A549 (cell line): ENCODE results near the gene RPL7L1. TPM values are rescaled to one million over a fixed set of nuclear protein-coding genes. Genes with fewer than 3 reads are reported as not detected.

Source experiments
- ATAC-seq, 2 experiments: fragments of 200-7000 bp in 1 of 2; fragments of >200 bp in 1 of 2; cut with Nextera tagmentation in 1 of 2; cut with Tn5 transposase in 1 of 2; 3 replicates each; pipeline versions ENCODE4 v1.8.0 to v1.9.1; 2018 to 2020; ENCODE audit warnings: mild to moderate bottlenecking in 1 of 2, moderate library complexity in 1 of 2
- CTCF ChIA-PET: fragments of 300-600 bp; sonication (Branson Sonifier 250); formaldehyde crosslinking; extraction: SDS; loops from one replicate; lab custom pipeline; 2021; ENCODE audit warnings: antibody characterized with exemption, inconsistent platforms; lab: Yijun Ruan, JAX
- POLR2A ChIA-PET: fragments of 350-600 bp; formaldehyde crosslinking; extraction: SDS; loops from one replicate; lab custom pipeline; 2021; ENCODE audit warnings: antibody characterized with exemption, inconsistent platforms; lab: Yijun Ruan, JAX
- DNase-seq, 2 experiments: peaks; one replicate each; pipeline versions ENCODE4 v3.0.0 to v3.0.0-alpha.2; 2011 to 2016; ENCODE audit warnings: low read depth in 1 of 2, low spot score in 1 of 2
- FAIRE-seq: peaks from 2 replicates; lab custom pipeline; 2011; peaks lifted over from hg19 to GRCh38; lab: Jason Lieb, UNC
- H3K27ac ChIP-seq, 2 experiments: fragments of >200 bp; sonication (Bioruptor Twin); formaldehyde crosslinking; 3 replicates each; pipeline ENCODE4 v1.5.1; 2016 to 2017
- H3K4me1 ChIP-seq: fragments of >200 bp; sonication (Bioruptor Twin); formaldehyde crosslinking; 3 replicates; pipeline ENCODE4 v1.6.1; 2016
- H3K4me2 ChIP-seq: fragments of >200 bp; sonication (Bioruptor Twin); formaldehyde crosslinking; 3 replicates; pipeline ENCODE4 v1.6.1; 2016
- H3K4me3 ChIP-seq: fragments of >200 bp; sonication (Bioruptor Twin); formaldehyde crosslinking; 3 replicates; pipeline ENCODE4 v1.5.1; 2016
- H3K9me3 ChIP-seq: fragments of >200 bp; sonication (Bioruptor Twin); formaldehyde crosslinking; 3 replicates; pipeline ENCODE4 v1.6.1; 2016
- CBX8 ChIP-seq: fragments of 200-600 bp; sonication (generic); IDR thresholded peaks from 2 replicates; pipeline ENCODE4 v1.6.1; 2016
- EP300 ChIP-seq, 2 experiments: fragments of >200 bp; sonication (Bioruptor Twin); formaldehyde crosslinking; IDR thresholded peaks; 2 replicates in 1 of 2; 3 replicates in 1 of 2; pipeline ENCODE4 v1.6.1; 2016 to 2017
- FOSL2 ChIP-seq, 2 experiments: fragments of 450-650 bp in 1 of 2; fragments of >200 bp in 1 of 2; sonication (Bioruptor Twin) in 1 of 2; formaldehyde crosslinking; IDR thresholded peaks; 2 replicates each; pipeline versions ENCODE4 v1.5.0 to v1.6.1; 2016 to 2020; ENCODE audit warnings: mild to moderate bottlenecking in 1 of 2, moderate library complexity in 1 of 2
- HEYL ChIP-seq: fragments of 250-450 bp; sonication (Bioruptor Pico); IDR thresholded peaks from 2 replicates; pipeline ENCODE4 v1.8.0; 2021; ENCODE audit warnings: mild to moderate bottlenecking, moderate library complexity
- HOXA7 ChIP-seq: fragments of 250-450 bp; sonication (Bioruptor Pico); IDR thresholded peaks from 2 replicates; pipeline ENCODE4 v1.5.0; 2020; ENCODE audit warnings: mild to moderate bottlenecking, moderate library complexity
- MAFK ChIP-seq: fragments of 450-650 bp; IDR thresholded peaks from 2 replicates; pipeline ENCODE4 v1.6.1; 2014; ENCODE audit not compliant: partially characterized antibody
- MAZ ChIP-seq: fragments of 150-350 bp; IDR thresholded peaks from 2 replicates; pipeline ENCODE4 v1.6.1; 2014; ENCODE audit warnings: antibody characterized with exemption, low read depth, low read length, borderline replicate concordance
- PBX3 ChIP-seq: IDR thresholded peaks from 2 replicates; pipeline ENCODE4 v1.6.1; 2012
- PHF8 ChIP-seq: fragments of 200-600 bp; sonication (generic); IDR thresholded peaks from 2 replicates; pipeline ENCODE4 v1.6.1; 2016; ENCODE audit warnings: low read depth, mild to moderate bottlenecking, antibody characterized with exemption, moderate library complexity, borderline replicate concordance
- POLR2AphosphoS2 ChIP-seq: conservative IDR thresholded peaks from 2 replicates; pipeline ENCODE4 v1.6.1; 2012; ENCODE audit warnings: low read length, improper control_type of control experiment, inconsistent platforms
- RCOR1 ChIP-seq: fragments of 150-350 bp; IDR thresholded peaks from 2 replicates; pipeline ENCODE4 v1.6.1; 2014; ENCODE audit warnings: antibody characterized with exemption, low read length, low read depth
- RNF2 ChIP-seq: fragments of 200-600 bp; sonication (generic); IDR thresholded peaks from 2 replicates; pipeline ENCODE4 v1.6.1; 2016; ENCODE audit warnings: low read depth, mild to moderate bottlenecking, antibody characterized with exemption, moderate library complexity, borderline replicate concordance
- SREBF2 ChIP-seq: fragments of 450-650 bp; IDR thresholded peaks from 2 replicates; pipeline ENCODE4 v1.6.1; 2014; ENCODE audit warnings: mild to moderate bottlenecking, moderate library complexity
- TFCP2L1 ChIP-seq: fragments of 250-450 bp; sonication (Bioruptor Pico); IDR thresholded peaks from 2 replicates; pipeline ENCODE4 v1.5.0; 2021; ENCODE audit warnings: mild to moderate bottlenecking
- ZC3H11A ChIP-seq: fragments of 450-650 bp; IDR thresholded peaks from 2 replicates; pipeline ENCODE4 v1.6.1; 2014; ENCODE audit warnings: antibody characterized with exemption, mild to moderate bottlenecking
- ZFP36 ChIP-seq: fragments of 450-650 bp; IDR thresholded peaks from 2 replicates; pipeline ENCODE4 v1.6.1; 2014; ENCODE audit warnings: borderline replicate concordance; ENCODE audit not compliant: partially characterized antibody
- ZNF302 ChIP-seq: fragments of 250-450 bp; sonication (Bioruptor Pico); IDR thresholded peaks from 2 replicates; pipeline ENCODE4 v1.9.0; 2021; ENCODE audit warnings: inconsistent platforms, mild to moderate bottlenecking, moderate library complexity
- WGBS: methylation state at CpG from one replicate; pipeline ENCODE4 v1.1.6; 2017; ENCODE audit errors: missing lambda C conversion rate; 5-methylcytosine and 5-hydroxymethylcytosine counted together
- polyA plus RNA-seq, 4 experiments: library from polyadenylated mRNA; depleted of rRNA in 3 of 4; stranded (reverse); fragments of >200 nt; fragmentation: RNase III in 1 of 4; extraction: RNeasy Plus Mini Kit Qiagen cat#74134 plus additional on column Dnase treatment in 1 of 4; gene quantifications; 2 replicates in 3 of 4; 3 replicates in 1 of 4; pipeline ENCODE4 v1.2.3, GENCODE V29; 2011 to 2017
- TF ChIP-seq, protein P1 (sequence below): fragments of 250-450 bp; sonication (Bioruptor Pico); IDR thresholded peaks from 2 replicates; pipeline ENCODE4 v1.5.0; 2020; ENCODE audit warnings: low read depth, mild to moderate bottlenecking, moderate library complexity

The RPL7L1 gene
- polyA plus RNA-seq, 2 of the 4 experiments (the other 2 are of a cell fraction) = 46.4 to 84.1 TPM

GRCh38 chr6:42916288-42916687, 36.9 kb downstream of the RPL7L1 start:
- FAIRE-seq = no peak

DNA sequence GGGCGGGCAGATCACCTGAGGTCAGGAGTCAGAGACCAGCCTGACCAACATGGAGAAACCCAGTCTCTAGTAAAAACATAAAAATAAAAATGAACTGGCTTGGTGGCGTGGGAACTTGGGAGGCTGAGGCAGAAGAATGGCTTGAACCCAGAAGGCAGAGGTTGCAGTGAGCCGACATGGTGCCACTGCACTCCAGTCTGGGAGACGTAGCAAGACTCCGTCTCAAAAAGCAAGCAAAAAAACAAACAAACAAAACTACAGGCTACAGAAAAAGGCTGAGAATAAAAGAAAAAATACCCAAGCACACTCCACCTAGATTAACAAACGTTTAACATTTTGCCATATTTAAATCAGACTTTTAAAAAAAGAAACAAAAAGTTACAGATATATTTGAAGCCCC, 42.4 kb downstream of the RPL7L1 start:
- Histone ChIP-seq H3K4me1 (peaks cover 3% of the 10 kb centered on the region; the same call in 1 of the 3 replicates), H3K9me3 (no peaks in the 10 kb centered on the region), H3K27ac (no peak overlapping the region), H3K4me3 (no peak overlapping the region), H3K4me2 (no peak overlapping the region)
- POLR2A ChIA-PET = no interaction called here
- FAIRE-seq (no peak), ATAC-seq (no peak), DNase-seq (no peak)
- CTCF ChIA-PET = no interaction called here
- TF ChIP-seq, protein P1, sequence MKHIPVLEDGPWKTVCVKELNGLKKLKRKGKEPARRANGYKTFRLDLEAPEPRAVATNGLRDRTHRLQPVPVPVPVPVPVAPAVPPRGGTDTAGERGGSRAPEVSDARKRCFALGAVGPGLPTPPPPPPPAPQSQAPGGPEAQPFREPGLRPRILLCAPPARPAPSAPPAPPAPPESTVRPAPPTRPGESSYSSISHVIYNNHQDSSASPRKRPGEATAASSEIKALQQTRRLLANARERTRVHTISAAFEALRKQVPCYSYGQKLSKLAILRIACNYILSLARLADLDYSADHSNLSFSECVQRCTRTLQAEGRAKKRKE (CRISPR knock-in tag) = no peak
- TF ChIP-seq EP300 (IDR thresholded peaks at IDR 0.05) (no peak), TFCP2L1 (CRISPR knock-in tag) (no peak), ZFP36 (no peak)
- WGBS = 56% methylated on average over 6 of the region's 6 CpGs

More at GRCh38 chr6:42916288-42916687, 36.9 kb downstream of the RPL7L1 start:
- no peak for TF ChIP-seq HEYL (CRISPR knock-in tag)
- TF ChIP-seq PBX3 = no peak
- no peak for TF ChIP-seq ZNF302 (CRISPR knock-in tag)
- no peak for TF ChIP-seq MAZ
- TF ChIP-seq, protein P1 (CRISPR knock-in tag) = no peak
- TF ChIP-seq RCOR1 = no peak
- no peak for TF ChIP-seq FOSL2 (IDR thresholded peaks at IDR 0.05)
- TF ChIP-seq FOSL2 (CRISPR knock-in tag; IDR thresholded peaks at IDR 0.05) = no peak
- TF ChIP-seq HOXA7 (CRISPR knock-in tag) = no peak
- no peak for TF ChIP-seq SREBF2
- TF ChIP-seq POLR2AphosphoS2 = no peak
- no peak for TF ChIP-seq ZC3H11A
- H3K4me1 ChIP-seq = peaks cover 3% of the 10 kb centered on the region; the same call in 1 of the 3 replicates
- H3K4me2 ChIP-seq = no peak overlapping the region
- no peak overlapping the region for H3K4me3 ChIP-seq
- no peaks in the 10 kb centered on the region for H3K9me3 ChIP-seq
- no peak overlapping the region for H3K27ac ChIP-seq
- ChIA-PET POLR2A (no interaction called here), CTCF (interaction anchor here (0.8 kb wide), 1 partner anchor 16 kb away, joined by 4 read pairs; no protein-coding TSS in a partner anchor)
- DNase-seq (no peak), ATAC-seq (peak in 1 of 2 experiments; percentile 47; a peak in 1 of 6 replicates)
- WGBS = no CpG with 5 or more reads among the region's 1 CpG

DNA sequence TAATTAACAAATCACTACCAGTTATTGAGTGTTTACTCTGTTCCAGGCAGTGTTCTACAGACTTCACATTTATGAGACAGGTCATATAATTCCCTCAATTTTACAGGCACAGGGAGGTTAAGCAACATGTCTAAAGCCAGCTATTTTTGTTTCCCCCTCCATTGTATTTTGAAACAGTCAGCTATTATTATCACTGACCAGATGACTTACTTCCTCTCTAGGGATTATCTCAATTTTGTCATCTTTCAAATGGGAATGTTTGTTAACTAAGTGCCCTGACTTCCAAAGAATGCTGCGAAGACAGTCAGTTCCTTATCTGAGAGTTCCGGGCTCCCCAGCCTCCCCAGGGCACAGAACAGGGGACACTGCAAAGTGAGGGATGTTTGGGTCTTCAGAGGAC, 44.2 kb downstream of the RPL7L1 start:
- 76% methylated on average over 2 of the region's 2 CpGs for WGBS
- peak; percentile 41 for TF ChIP-seq MAFK
- no peak for TF ChIP-seq PHF8
- TF ChIP-seq RNF2 = no peak
- no peak for TF ChIP-seq CBX8
- no peak overlapping the region for H3K4me3 ChIP-seq
- no peaks in the 10 kb centered on the region for H3K9me3 ChIP-seq
- H3K4me2 ChIP-seq = no peak overlapping the region
- H3K27ac ChIP-seq = no peak overlapping the region
- ATAC-seq (no peak), DNase-seq (no peak), FAIRE-seq (no peak)
- POLR2A ChIA-PET = no interaction called here
- CTCF ChIA-PET = interaction anchor here (1.1 kb wide), 1 partner anchor 25 kb away, joined by 4 read pairs; no protein-coding TSS in a partner anchor
- H3K4me1 ChIP-seq = peaks cover 7% of the 10 kb centered on the region; the same call in 2 of the 3 replicates
